ENCODE results near the gene ANKRD33B.
A peak's percentile ranks its signal among the peaks of the same experiment; 100 is the strongest.
"Not testable (repeated sequence)": the region's sequence is repeated elsewhere in the genome, so short reads cannot be mapped to it uniquely, and the experiment has no call there.

Gene ANKRD33B

GRCh38 chr5:10563945-10564837, at the start of gene ANKRD33B:
Gene ANKRD33B, plus strand, starts transcription at chr5:10564070. Its CDS starts 398 bp downstream, at chr5:10564468.
- DNase-seq, result peak; percentile 90

GRCh38 chr5:10514572-10514971, 49.3 kb upstream of the ANKRD33B start:
- not testable (repeated sequence) for DNase-seq

GRCh38 chr5:10515492-10515891, 48.4 kb upstream of the ANKRD33B start:
- no peak for DNase-seq

GRCh38 chr5:10518347-10518746, 45.5 kb upstream of the ANKRD33B start:
- DNase-seq, result no peak

- DNase-seq, result no peak
Measured at GRCh38 chr5:10519729-10520128, 44.1 kb upstream of the ANKRD33B start.

GRCh38 chr5:10520706-10521105, 43.2 kb upstream of the ANKRD33B start:
- DNase-seq, result no peak

GRCh38 chr5:10521466-10522223, 42.2 kb upstream of the ANKRD33B start:
- peak; percentile 21 for DNase-seq

- no peak for DNase-seq
Measured at GRCh38 chr5:10522224-10522611, 41.7 kb upstream of the ANKRD33B start.

GRCh38 chr5:10524376-10525123, 39.3 kb upstream of the ANKRD33B start:
- peak; percentile 58 for DNase-seq

- DNase-seq, result no peak
Measured at GRCh38 chr5:10525124-10525495, 38.8 kb upstream of the ANKRD33B start.

GRCh38 chr5:10527281-10527950, 36.5 kb upstream of the ANKRD33B start:
- no peak for DNase-seq

- peak; percentile 93 for DNase-seq
Measured at GRCh38 chr5:10528056-10528816, 35.6 kb upstream of the ANKRD33B start.

- peak; percentile 75 for DNase-seq
Measured at GRCh38 chr5:10528827-10529226, 35.0 kb upstream of the ANKRD33B start.

- DNase-seq, result no peak
Measured at GRCh38 chr5:10530601-10531320, 33.1 kb upstream of the ANKRD33B start.

GRCh38 chr5:10532421-10532820, 31.4 kb upstream of the ANKRD33B start:
- peak; percentile 21 for DNase-seq

- peak; percentile 62 for DNase-seq
Measured at GRCh38 chr5:10533226-10533625, 30.6 kb upstream of the ANKRD33B start.

GRCh38 chr5:10534561-10535530, 29.0 kb upstream of the ANKRD33B start:
- peak; percentile 55 for DNase-seq

- DNase-seq, result no peak
Measured at GRCh38 chr5:10536511-10536910, 27.4 kb upstream of the ANKRD33B start.

GRCh38 chr5:10536931-10537579, 26.8 kb upstream of the ANKRD33B start:
- DNase-seq, result no peak
